HG03575 (cell line): Measurements from ENCODE around the gene PLPP1.
"Not testable (repeated sequence)": the region's sequence is repeated elsewhere in the genome, so short reads cannot be mapped to it uniquely, and the experiment has no call there.

Experiments used
- ATAC-seq: cut with Tn5 transposase; IDR thresholded peaks from one replicate; pipeline ENCODE4 v1.9.1; 2021; ENCODE audit not compliant: unreplicated experiment, insufficient number of reproducible peaks, low FRiP score; ENCODE audit errors: extremely low read depth

PLPP1 gene

DNA sequence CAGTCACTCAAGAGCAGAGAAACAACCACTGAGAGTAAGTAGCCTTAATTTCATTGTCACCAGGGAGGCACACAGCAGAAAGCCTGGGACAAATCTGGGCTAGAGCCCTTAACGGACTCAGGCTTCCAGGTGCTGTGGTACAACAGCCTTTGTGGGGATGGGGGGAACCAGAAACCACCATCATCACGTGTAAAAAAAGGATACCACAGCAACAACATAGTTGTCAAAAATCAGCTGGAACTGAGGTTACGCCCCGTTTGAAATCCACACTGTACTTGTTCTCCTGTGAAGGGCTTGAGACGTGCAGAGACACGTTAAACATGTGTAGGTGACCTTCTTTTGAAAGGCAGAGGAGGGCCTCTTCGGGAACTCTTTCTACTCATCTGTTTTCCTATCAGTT, 16.6 kb upstream of the PLPP1 start:
- ATAC-seq, result no peak

DNA sequence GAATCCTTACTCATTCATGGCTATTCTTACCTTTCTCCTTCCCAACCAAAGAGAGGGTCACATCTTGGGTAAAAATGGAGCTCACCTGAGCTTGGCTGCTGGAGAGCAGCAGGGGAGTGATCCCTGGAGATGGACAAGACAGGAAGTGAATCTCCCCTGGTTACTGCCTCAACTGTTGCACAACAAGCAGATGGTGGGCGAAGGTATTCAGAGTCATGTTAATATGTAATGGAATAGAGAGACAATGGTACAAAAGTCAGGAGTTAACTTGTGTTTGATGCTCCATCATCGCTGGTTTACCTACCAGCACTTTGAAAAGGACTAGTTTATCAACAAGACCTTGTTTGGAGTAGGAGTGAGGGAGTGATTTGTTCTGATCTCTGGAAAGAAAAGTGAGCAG, 13.0 kb upstream of the PLPP1 start:
- ATAC-seq, result no peak

DNA sequence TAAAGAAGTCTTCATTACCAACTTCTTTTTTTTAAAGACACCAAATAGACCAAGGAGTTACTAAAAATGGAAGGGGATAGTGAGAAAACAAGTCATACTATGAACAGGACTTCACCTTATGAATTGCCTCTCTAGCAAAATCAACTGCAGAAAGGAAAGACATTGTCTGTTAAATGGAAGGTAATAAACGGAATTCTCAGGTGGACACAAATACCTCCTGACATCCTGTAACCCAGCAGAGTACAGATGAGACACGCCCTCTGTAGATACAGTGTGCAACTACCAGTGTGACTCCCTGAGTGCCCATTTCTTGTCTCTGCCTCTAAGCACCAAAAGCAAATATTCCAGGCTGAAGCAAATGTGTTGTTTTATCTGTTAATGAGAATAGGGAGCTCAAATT, 12.2 kb upstream of the PLPP1 start:
- no peak for ATAC-seq

DNA sequence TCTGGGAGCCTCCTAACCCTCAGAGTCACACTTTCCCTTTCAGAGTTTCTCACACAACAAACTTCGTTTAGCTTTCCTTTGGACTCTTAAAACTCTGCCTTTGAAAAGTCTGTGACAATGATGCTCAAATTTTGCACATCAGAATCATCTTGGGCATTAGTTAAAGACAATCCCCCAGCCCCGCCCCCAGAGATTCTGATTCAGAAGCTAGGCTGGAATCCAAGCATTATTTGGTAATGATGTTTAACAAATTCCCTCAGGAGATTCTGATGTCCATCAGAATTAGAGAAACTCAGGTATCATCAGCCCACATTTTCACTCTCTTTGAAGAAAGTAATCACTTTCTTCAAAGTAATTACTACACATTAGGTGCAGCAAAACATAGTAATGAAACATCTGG, 9.6 kb upstream of the PLPP1 start:
- ATAC-seq, result no peak

DNA sequence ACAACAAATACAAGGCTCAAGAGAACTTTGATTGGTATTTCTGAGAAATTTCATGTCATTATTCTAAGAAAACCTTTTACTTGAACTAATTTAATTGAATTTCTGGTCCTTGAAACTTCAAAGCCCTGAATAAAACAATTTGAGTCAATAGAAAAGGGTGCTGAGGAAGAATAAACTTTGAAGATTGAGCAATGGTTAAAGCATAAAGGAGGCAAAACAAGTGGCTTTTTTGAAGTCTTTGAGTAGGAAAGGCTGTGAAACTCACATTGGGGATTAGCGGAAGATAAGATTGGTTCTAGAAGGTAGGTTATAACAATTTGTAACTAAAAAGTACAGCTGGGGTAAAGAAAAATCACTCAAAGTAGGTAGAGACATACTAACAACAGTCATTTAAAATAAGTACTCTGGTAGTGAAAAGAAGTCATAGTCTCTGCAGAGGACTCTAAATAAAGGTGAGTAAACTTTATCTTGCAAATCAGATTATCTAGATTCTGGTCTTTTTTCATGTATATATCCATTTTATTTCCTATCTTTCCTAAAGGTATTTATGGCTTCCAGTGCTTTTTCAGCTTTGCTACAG, 6.4 kb upstream of the PLPP1 start:
- no peak for ATAC-seq

DNA sequence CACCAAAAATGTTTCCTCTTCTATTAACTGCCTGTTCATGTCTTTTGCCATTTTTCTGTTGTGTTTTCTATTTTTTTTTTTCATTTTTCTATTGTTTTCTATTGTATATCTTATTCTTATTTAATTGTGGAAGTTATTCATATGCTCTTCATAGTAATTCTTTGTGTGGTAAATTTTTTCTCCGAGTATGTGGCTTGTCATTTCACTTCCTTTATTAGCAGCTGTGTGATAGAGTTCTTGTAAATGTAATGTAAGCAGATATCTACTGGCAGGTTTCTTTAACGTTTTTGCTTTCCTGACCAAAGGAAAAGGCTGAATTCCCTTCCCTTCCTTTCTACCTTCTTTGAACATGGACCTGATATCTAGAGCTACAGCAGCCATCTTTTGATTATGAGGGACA, 5.8 kb upstream of the PLPP1 start:
- no peak for ATAC-seq

DNA sequence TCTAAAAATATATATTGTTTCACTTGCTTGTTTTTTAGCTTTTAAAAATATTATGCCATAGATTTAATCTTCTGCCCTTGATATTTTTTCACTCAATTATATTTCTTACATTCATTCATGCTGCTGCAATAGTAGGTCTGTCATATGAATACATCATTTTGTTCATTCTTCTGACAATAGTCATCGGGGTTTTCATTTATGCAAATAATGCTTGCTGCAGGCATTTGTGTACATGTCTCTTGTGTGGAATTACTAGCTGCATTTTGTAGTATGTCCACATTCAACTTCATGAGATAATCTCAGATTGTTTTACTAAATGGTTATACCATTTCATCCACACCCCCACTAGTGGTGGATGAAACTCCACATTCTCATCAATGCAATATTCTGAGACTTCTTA, 5.3 kb upstream of the PLPP1 start:
- ATAC-seq, result no peak

DNA sequence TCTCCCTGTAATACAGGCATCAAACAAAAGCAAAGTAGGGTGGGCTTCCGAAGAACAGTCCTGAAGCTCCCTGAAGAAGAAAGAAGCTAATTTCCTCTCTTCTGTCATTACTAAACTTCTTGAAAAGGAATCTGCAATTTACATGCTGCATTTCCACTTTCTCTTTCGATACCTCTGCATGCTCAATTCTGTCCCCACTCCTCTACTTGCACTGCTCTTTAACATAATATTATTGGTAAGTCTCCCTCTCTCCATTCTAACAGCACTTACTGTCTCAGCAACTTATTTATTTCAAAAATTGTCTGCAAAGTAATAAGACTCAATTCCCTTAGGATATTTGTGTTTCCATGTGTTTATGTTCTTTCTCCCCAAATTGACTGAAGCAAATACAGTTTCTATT, 3.9 kb upstream of the PLPP1 start:
- peak; percentile 24 for ATAC-seq

DNA sequence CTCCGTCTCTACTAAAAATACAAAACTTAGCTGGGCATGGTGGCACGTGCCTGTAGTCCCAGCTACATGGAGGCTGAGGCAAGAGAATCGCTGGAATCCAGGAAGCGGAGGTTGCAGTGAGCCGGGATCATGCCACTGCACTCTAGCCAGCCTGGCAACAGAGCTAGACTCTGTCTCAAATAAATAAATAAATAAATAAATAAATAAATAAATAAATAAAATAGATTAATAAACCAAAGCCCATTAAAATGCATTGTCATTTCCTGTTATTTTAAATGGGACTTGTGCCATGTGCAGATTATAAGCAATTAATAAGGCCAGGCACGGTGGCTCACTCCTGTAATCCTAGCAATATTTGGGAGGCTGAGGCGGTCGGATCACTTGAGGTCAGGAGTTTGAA, 2.6 kb upstream of the PLPP1 start:
- not testable (repeated sequence) for ATAC-seq

DNA sequence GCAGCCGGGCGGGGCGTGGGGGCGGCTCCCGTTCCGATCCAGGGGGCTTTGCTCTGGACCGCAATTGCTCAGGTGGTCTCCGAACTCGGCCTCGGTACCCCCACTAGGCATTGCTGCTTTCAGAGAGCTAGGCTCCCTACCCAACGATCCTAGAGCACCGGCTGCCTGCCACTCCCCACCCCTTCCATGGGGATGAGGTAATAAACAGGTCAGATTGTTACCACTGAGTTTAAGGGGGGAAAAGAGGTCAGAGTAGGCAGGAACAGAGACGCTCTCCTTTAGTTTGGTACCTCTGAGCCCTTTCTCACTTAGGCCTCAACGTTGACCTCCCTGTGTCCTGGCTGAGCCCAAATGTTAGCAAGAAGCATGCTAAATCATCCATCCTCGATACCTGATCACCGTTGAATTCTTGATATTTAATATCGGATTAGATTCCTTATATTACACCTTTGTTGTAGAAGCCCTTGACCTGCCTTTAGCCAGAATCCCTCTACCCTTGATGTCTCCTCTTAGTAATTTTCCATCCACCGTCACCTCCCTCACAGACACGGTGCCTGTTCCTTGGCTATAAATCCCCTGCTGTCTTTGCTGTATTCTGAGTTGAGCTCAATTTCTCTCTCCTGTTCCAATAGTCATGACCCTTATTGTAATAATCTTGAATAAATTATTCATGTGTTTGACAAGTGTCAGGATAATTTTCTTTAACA, 588 bp upstream of the PLPP1 start:
- ATAC-seq, result no peak

DNA sequence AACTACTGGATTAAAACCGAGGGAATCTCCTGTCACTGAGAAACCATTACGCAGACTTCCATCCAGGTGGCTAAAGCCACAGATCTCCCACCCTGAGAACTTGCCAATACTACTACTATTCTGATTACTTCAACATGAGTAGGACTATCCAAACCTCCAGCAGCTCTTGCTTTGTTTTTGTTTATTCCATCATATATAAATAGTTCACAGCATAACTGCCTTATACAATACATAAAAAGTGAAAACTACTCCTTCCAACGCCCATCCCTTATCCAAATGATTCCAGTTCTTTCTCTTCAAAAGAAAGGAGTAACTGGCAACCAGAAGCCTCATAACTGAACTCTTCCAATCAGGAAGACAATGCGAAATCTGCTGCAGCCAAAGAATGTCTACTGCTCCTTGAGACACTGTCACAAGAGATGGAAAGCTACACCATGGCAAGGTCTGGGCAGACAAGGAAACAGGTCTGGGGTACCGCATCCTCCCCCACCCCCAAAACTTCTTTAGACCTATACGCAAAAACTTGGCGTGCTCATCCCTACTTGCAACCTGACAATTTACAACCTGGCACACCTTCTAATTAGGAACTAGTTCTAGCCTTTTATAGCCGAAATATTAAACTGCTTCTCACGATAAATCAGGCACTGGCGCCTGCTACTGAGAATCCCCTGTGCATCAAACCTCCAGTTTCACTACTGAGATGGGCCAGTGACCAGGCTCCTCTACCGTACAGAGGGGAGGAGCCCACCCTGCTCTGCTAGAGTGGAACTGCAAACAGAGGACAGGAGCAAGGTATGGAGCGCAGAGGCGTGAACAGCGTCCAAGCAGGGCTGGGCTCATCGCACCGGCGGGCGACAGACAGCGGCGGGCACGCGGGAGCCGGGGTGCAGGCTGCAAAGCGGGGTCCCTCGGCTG, 986 bp downstream of the PLPP1 start:
- ATAC-seq, result peak; percentile 23

DNA sequence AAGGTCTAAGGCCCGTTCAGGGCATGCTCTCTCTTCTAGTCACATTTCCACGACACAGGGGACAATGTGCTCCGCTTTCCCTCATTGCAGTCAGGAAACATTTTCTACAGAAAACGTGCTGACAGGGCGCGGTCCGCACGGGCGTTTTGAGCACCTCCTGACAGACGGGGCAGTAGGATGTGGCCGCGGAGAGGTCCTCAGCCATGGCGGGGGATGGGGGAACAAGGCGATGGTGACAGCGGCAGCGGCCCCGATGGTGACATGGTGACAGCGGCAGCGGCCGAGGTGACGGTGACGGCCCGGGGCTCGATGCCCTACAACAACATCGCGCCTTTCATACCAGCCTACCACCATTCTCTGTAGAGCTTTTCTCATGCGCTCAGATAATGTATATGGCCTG, 4.1 kb downstream of the PLPP1 start:
- no peak for ATAC-seq

DNA sequence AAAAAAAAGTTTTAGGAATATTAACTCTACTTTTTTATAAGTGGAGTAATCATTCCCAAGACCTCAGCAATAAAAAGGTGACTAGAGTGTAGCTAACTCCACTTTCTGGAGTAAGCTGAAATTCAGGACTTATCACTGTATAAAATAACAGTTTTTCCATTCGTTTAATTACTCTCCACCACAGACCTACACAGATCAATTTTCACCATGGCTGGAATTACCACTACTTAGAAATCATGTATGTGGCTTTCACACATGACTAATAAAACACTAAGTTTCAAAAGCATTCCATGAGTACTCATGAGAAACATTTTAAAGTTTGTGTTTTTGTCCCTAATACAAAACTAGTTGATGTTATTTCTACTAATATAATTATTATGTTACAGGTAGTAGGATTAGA, 9.9 kb downstream of the PLPP1 start:
- ATAC-seq, result no peak

DNA sequence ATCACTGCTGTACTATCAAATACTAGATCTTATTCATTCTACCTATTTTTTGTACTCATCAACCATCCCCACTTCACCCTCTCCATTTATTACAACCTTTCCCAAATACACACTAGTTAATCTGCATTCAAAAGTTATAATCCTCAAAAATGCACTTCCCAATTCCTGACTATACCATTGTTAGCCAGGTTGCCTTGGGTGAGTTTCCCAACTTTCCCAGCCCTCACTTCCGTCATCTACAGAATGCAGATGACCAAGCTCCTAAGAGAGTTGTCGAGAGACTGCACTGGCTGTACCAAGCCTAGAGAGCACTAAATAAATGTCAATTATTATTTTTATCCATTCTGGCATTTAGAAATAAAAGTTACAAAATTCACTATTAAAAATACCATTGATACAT, 11.5 kb downstream of the PLPP1 start:
- ATAC-seq, result no peak

DNA sequence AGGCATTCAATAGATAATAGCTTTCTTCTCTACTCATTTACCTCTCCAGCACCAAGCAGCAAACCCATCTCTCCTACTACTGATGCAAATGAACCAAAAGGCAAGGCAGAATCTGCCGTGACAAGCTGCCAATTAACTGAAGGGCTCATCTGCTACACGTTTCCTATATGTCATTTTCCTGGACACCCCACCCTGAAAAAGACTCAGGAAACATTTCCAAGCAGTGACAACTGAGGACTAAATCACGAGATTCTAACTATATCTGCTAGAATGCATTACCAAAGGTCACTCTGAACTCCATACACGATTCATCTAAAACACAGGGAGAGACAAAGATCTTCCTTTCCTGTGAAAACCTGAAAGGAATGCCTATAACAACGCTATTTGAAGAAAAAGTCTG, 12.9 kb downstream of the PLPP1 start:
- ATAC-seq, result no peak

DNA sequence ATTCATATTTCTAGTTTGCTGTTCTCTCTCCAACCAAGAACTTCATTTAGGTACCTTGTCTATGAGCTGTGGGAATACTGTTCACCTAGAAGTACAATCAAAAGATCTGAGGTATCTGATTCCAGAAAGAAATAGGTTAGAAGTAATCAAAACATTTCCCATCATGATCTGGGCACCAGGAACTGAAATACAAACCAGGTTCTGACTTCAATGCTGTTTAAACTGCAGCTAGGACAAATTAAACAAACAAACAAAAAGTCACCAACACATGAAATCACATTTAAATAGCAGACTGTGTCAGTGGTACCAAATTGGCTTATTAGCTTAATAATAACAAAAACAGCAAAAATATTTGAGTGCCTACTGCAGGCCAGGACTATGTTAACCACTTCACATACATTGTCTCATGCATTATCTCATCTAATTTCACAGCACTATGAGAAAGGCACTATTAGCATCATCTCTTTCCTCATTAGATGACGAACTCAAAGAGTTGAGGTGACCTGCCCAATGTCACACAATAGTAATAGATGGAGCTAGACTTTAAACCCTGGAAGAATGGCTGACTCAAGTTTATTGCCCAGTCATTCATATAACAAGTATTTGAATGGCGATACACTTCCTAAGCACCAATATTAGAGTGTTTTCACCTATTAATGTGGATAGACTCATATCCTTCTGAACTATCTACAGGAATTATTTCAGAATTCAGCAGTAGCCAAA, 14.5 kb downstream of the PLPP1 start:
- no peak for ATAC-seq

DNA sequence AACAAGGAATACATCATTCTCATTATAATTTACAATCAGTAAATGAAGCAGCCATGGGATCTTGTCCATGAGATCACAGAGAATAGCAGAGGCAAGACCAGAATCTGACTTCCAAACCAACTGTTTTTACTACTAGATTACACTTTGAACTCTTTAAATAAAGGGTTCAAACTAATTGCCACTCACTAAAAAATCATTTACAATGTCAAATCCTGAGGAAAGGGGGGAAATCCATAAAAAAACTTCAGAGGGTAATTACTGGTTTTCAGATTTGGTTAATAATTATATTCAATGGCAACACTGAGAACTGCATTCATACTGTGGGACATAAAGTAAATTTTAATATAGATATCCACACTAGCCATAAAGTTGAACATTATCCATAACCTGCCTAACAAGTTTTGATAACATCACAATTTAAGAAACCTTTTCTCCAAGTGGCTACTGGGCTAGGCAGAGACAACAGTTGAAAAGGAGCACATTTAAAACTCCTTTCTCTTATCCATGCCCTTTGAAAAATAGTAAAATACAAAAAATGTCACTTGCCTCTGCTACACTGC, 15.9 kb downstream of the PLPP1 start:
- ATAC-seq, result no peak

DNA sequence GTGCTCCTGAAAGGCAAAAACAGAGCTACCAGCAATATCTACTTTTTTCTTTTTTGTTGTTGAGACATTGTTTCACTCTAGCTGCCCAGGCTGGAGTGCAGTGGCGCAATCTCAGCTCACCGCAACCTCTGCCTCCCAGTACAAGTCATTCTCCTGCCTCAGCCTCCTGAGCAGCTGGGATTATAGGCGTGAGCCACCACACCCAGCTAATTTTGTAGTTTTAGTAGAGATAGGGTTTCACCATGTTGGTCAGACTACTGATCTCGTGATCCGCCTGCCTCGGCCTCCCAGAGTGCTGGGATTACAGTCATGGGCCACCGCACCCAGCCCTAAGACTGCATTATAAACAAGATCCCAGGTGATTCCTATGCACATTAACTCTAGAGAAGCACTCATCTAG, 17.0 kb downstream of the PLPP1 start:
- no peak for ATAC-seq

DNA sequence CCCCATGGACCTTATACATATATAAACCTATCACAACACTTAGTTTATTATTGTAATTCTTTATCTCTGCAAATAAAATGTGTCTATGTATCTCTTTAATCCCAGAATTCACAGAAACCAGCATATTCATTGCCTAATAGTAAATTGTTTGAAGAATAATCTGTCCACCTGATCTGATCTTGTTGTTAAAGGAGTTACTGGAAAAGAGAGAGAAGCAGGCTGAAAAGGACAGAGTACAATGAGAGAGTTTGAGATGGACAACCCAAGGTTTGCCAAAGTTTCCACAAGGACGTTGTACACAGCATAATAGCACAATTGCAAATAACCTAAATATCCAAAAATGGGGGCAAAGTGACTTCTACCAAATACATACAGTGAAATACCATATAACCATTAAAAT, 23.8 kb downstream of the PLPP1 start:
- ATAC-seq, result no peak
